GM18858 (cell line): ENCODE data around the gene WBP2NL.
"Not testable (repeated sequence)": the region's sequence is repeated elsewhere in the genome, so short reads cannot be mapped to it uniquely, and the experiment has no call there.

Experiments
- ATAC-seq: cut with Tn5 transposase; IDR thresholded peaks from one replicate; pipeline ENCODE4 v1.9.1; 2021; ENCODE audit not compliant: unreplicated experiment

Gene WBP2NL

DNA sequence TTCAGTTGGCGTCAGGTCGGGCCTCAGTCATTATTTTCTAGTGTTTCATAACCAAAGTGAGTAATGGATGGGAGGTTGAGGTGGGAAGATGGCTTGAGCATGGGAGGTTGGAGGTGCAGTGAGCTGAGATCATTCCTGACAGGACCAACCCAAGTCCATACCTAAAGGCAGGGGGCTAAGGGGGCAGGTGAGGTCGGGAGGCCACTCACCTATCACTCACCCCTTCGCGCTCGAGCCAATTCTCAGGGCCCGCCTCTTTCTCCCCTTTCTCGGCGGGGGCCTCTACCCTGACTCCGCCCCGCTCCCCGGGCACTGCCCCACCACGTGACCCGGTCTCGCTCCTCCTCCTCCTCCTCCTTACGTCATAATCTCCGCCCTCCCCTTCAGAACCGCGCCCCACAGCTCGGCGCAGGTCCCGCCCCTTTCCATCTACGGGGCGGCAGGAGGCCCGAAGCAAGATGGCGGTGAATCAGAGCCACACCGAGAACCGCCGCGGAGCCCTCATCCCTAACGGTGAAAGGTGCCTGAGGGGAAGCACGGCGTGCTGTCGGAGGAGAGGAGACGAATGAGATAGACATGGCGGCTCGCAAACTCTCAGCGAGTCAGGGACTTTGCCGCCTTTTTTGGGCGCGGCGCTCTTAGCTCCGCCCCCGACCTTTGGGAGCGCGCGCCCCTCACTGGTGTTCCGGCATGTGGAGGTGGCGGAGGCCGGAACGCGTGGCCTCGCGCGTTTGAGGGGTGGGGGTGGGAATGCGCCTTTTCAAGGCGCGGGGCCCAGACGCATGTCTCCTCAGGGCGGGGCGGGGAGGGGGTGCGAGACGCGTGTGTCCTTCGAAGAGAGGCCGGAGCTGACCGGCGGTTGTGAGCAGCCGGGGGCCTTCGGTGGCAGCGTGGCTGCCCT lies at the start of gene WBP2NL:
Gene WBP2NL (plus strand): TSS at position 428 of the 901 bp plus-strand sequence. CDS start 31 bp downstream, at position 459.
- no peak for ATAC-seq

DNA sequence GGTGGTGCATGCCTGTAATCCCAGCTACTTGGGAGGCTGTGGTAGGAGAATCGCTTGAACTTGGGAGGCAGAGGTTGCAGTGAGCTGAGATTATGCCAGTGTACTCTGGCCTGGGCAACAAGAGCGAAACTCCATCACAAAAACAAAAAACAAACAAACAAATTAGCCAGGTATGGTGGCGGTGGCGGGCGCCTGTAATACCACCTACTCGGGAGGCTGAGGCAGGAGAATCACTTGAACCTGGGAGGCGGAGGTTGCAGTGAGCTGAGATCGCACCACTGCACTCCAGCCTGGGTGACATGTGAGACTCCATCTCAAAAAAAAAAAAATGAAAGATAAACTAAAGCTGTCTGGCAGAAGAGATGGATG lies 49.7 kb upstream of the WBP2NL start:
- ATAC-seq = not testable (repeated sequence)

- no peak for ATAC-seq
These were observed 49.2 kb upstream of the WBP2NL start for GRCh38 chr22:41949297-41949965.

GRCh38 chr22:41951898-41952474 lies 46.6 kb upstream of the WBP2NL start, which contains the start of gene SMIM45:
TSS of gene SMIM45 (plus strand) at chr22:41952150.
- no peak for ATAC-seq

GRCh38 chr22:41952713-41953112 lies 45.9 kb upstream of the WBP2NL start:
- ATAC-seq = no peak

GRCh38 chr22:41957941-41958556 lies 40.5 kb upstream of the WBP2NL start:
- no peak for ATAC-seq

GRCh38 chr22:41963453-41964111 lies 35.0 kb upstream of the WBP2NL start:
- ATAC-seq = no peak

DNA sequence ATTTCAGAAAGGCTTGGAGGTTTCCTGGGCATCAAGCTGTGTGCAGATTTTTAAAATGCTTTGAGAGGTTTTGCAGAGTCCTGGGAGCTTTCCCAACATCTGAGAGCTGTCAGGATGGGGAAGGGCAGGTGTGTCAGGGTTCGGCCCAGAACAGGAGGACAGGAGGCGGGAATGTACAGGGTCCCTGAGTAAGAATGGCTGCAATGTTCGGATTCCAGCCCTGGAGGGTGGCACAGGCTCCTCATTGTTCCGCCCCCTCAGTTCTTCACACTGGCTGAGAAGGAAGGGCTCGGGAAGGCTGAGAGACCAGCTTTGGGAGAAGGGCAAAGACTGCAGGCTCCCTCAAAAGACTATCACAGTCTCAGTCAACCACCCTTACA lies 34.5 kb upstream of the WBP2NL start:
- ATAC-seq = no peak

DNA sequence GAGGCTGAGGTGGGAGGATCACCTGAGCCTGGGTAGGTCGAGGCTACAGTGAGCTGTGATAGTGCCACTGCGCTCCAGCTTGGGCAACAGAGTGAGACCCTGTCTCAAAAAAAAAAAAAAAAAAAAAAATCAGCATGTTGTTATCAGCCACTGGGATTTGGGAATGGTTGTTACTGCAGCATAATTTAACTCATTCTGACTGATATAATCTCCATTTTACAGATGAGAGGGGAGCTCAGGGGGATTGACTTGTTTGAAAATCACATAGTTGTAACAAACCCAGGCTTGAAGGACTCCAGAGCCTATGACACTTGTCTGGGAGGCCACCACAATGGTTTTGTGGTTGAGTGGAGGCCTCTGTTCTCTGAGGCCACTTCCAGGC lies 32.4 kb upstream of the WBP2NL start:
- no peak for ATAC-seq

DNA sequence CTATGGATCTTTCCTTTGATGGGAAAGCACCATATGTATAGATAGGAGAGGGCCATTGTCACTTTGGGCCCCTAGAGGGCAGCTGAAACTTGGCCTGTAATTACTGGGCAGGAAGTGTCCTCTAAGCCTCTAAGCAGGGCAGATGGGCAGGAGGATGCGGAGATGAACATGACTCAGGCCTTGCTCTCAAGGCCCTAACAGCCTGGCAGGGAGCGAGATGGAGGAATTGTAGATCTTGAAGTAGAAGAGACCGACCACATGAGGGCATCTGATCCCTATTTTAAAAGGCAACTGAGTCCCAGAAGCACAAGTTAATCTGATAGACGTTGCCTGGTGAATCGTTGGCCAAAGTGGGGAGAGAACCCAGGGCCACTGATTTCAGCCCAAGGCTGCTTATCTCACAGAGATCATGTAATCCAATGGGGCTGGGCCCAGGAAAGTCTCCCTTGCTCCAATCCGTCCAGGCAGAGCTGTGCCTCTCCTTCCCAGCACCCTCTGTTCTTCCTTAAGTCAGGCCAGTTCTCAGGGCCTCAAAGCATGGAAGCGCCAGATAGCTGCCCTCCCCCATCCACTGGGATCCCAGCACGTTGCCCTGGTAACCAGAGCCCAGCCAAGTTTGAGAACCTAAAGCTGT lies 31.9 kb upstream of the WBP2NL start:
- ATAC-seq = no peak

- ATAC-seq = no peak
These were observed 30.0 kb upstream of the WBP2NL start for GRCh38 chr22:41968601-41969000.

GRCh38 chr22:41969110-41969646 lies 29.4 kb upstream of the WBP2NL start, which contains the start of gene SEPTIN3:
TSS of gene SEPTIN3 (plus strand) at chr22:41969443. CDS start at chr22:41971493, 2,050 bp downstream.
- ATAC-seq = no peak

- no peak for ATAC-seq
These were observed 28.0 kb upstream of the WBP2NL start for GRCh38 chr22:41970601-41971000.

DNA sequence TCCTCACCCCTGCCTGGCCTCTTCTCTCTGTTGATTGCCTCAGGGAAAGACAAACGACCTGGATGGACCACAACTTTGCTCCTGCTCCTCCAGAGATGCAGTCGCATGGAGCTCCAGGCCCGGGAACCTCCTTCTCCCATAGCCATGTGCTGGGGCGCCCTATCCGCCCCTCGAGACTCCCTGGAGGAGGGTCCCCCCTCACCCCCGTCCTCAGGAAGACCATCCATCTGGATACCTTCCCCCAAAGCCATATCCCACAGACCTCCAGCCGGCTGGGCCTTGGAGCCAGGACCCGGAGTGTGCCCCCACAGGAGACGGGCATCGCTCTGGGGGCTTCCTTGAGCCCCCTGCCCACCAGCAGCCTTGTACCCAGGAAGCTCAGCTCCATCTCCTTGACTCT lies 27.2 kb upstream of the WBP2NL start:
- no peak for ATAC-seq

GRCh38 chr22:41974691-41975290 lies 23.8 kb upstream of the WBP2NL start:
- no peak for ATAC-seq

GRCh38 chr22:41975299-41976069 lies 23.1 kb upstream of the WBP2NL start:
- no peak for ATAC-seq

- ATAC-seq = no peak
These were observed 22.3 kb upstream of the WBP2NL start for GRCh38 chr22:41976070-41976901.

DNA sequence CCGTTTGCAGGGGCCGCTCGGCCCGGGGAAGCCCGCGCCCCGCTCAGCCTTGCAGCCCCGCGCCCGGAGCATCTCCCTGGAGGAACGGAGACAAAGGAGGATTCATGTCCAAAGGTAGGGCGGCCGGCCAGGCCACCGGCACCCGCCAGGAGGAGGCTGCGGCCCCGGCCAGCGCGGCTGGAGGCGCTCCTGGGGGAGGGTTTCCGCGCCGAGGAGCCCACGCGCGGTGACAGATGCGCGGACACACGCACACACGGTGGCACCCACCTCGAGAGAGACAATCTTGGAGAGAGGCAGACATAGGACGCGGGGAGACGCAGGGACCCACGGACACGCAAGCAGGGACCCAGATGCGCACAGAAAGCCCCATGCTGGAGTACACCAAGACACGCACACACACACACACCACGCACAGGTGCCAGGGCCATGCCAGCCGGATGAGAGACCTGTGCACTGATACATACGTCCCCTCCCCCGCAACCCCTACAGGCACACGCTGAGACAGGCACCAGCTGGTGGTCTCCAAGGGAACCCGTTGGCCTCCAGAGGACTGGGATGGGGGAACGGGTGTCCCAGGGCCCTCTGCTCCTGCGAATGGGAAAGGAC lies 21.5 kb upstream of the WBP2NL start:
- no peak for ATAC-seq
